IMR-90 (cell line): ENCODE data around the gene SFTA2. TPM values are rescaled to one million over a fixed set of nuclear protein-coding genes. Genes with fewer than 3 reads are reported as not detected.

Source experiments
- ATAC-seq: fragments of 200-7000 bp; cut with Tn5 transposase; 2 replicates; pipeline ENCODE4 v1.9.1; 2020; ENCODE audit warnings: low read depth, mild to moderate bottlenecking, moderate library complexity
- BruUV-seq: library from RNA; stranded (reverse); fragments of 400-500 nt; replicated peaks from 2 replicates; lab custom pipeline; 2021; lab: Mats Ljungman, UMichigan
- CTCF ChIA-PET: fragments of 300-600 bp; formaldehyde crosslinking; extraction: SDS; loops from one replicate; lab custom pipeline; 2021; ENCODE audit warnings: antibody characterized with exemption; lab: Yijun Ruan, JAX
- POLR2A ChIA-PET: fragments of 300-600 bp; sonication (Branson Sonifier 250); formaldehyde crosslinking; loops from one replicate; lab custom pipeline; 2022; ENCODE audit warnings: antibody characterized with exemption; ENCODE audit not compliant: unreplicated experiment; lab: Charles Lee
- DNase-seq: peaks from one replicate; pipeline ENCODE4 v3.0.0; 2013
- H2AFZ ChIP-seq: replicated peaks from 2 replicates; pipeline ENCODE3; 2013; ENCODE audit warnings: low read length, mild to moderate bottlenecking; ENCODE audit not compliant: poor library complexity
- H2AK5ac ChIP-seq: 2 replicates; pipeline ENCODE4 v1.6.1; 2013; ENCODE audit warnings: low read depth, low read length, inconsistent platforms
- H2AK9ac ChIP-seq: replicated peaks from 2 replicates; pipeline ENCODE3; 2013; ENCODE audit warnings: mild to moderate bottlenecking, low read depth, low read length, moderate library complexity; ENCODE audit not compliant: poor library complexity
- H2BK120ac ChIP-seq: 2 replicates; pipeline ENCODE4 v1.6.1; 2013; ENCODE audit warnings: low read depth, low read length, inconsistent platforms
- H2BK15ac ChIP-seq: 3 replicates; pipeline ENCODE4 v1.6.1; 2013; ENCODE audit warnings: low read depth, low read length, inconsistent platforms
- H2BK20ac ChIP-seq: 2 replicates; pipeline ENCODE4 v1.6.1; 2013; ENCODE audit warnings: low read depth, mild to moderate bottlenecking, inconsistent platforms, low read length, moderate library complexity
- H2BK5ac ChIP-seq: 2 replicates; pipeline ENCODE4 v1.6.1; 2013; ENCODE audit warnings: mild to moderate bottlenecking, low read depth, low read length, inconsistent platforms; ENCODE audit not compliant: poor library complexity, severe bottlenecking
- H3K14ac ChIP-seq: replicated peaks from 2 replicates; pipeline ENCODE4 v1.6.1; 2013; ENCODE audit warnings: low read depth, low read length, inconsistent platforms
- H3K18ac ChIP-seq: 2 replicates; pipeline ENCODE4 v1.6.1; 2013; ENCODE audit warnings: low read depth, low read length, control low read depth
- H3K23ac ChIP-seq: 2 replicates; pipeline ENCODE4 v1.6.1; 2013; ENCODE audit warnings: low read depth, low read length, inconsistent platforms
- H3K27ac ChIP-seq: 2 replicates; pipeline ENCODE4 v1.5.1; 2013; ENCODE audit warnings: mild to moderate bottlenecking, control low read depth, low read length; ENCODE audit not compliant: insufficient read depth
- H3K27me3 ChIP-seq: 2 replicates; pipeline ENCODE4 v1.6.1; 2013; ENCODE audit warnings: low read length; ENCODE audit not compliant: control insufficient read depth, insufficient read depth
- H3K36me3 ChIP-seq: 2 replicates; pipeline ENCODE4 v1.6.1; 2013; ENCODE audit warnings: low read length, mixed read lengths; ENCODE audit not compliant: control insufficient read depth, insufficient read depth
- H3K4ac ChIP-seq: 2 replicates; pipeline ENCODE4 v1.6.1; 2013; ENCODE audit warnings: low read depth, low read length, inconsistent platforms
- H3K4me1 ChIP-seq: 2 replicates; pipeline ENCODE4 v1.6.1; 2013; ENCODE audit warnings: low read length, mixed read lengths; ENCODE audit not compliant: control insufficient read depth, insufficient read depth
- H3K4me2 ChIP-seq: 2 replicates; pipeline ENCODE4 v1.6.1; 2013; ENCODE audit warnings: low read depth, mild to moderate bottlenecking, control low read depth, low read length, moderate library complexity
- H3K4me3 ChIP-seq: 2 replicates; pipeline ENCODE4 v1.5.1; 2013; ENCODE audit warnings: low read depth, mild to moderate bottlenecking, control low read depth, low read length, moderate library complexity; ENCODE audit not compliant: insufficient read depth
- H3K56ac ChIP-seq: 2 replicates; pipeline ENCODE4 v1.6.1; 2013; ENCODE audit warnings: low read length, inconsistent platforms; ENCODE audit not compliant: insufficient read depth; ENCODE audit errors: extremely low read depth
- H3K79me1 ChIP-seq, 2 experiments: 2 replicates each; pipeline ENCODE4 v1.6.1; 2013; ENCODE audit warnings: low read length in 2 of 2, inconsistent platforms in 1 of 2, low read depth in 1 of 2
- H3K9ac ChIP-seq: 2 replicates; pipeline ENCODE4 v1.6.1; 2013; ENCODE audit warnings: low read depth, low read length, control low read depth
- H3K9me1 ChIP-seq: 2 replicates; pipeline ENCODE4 v1.6.1; 2013; ENCODE audit warnings: low read length, inconsistent platforms; ENCODE audit not compliant: insufficient read depth
- H3K9me3 ChIP-seq: 2 replicates; pipeline ENCODE4 v1.6.1; 2013; ENCODE audit warnings: low read length; ENCODE audit not compliant: control insufficient read depth, insufficient read depth
- H4K20me1 ChIP-seq: 2 replicates; pipeline ENCODE4 v1.6.1; 2013; ENCODE audit warnings: low read length, inconsistent platforms; ENCODE audit not compliant: insufficient read depth
- H4K5ac ChIP-seq: 2 replicates; pipeline ENCODE4 v1.6.1; 2013; ENCODE audit warnings: mild to moderate bottlenecking, low read depth, low read length, control low read depth
- H4K8ac ChIP-seq, 2 experiments: 2 replicates each; pipeline ENCODE4 v1.6.1; 2013; ENCODE audit warnings: low read depth in 2 of 2, low read length in 2 of 2, control low read depth in 1 of 2, inconsistent platforms in 1 of 2
- H4K91ac ChIP-seq: 2 replicates; pipeline ENCODE4 v1.6.1; 2013; ENCODE audit warnings: low read depth, low read length, inconsistent platforms; ENCODE audit not compliant: insufficient read depth
- BHLHE40 ChIP-seq: fragments of 150-350 bp; IDR thresholded peaks from 2 replicates; pipeline ENCODE4 v1.6.1; 2016; ENCODE audit warnings: mild to moderate bottlenecking, low read depth, low read length
- CEBPB ChIP-seq: IDR thresholded peaks from 2 replicates; pipeline ENCODE4 v1.6.1; 2012; ENCODE audit warnings: low read depth, low read length, improper control_type of control experiment
- CTCF ChIP-seq: conservative IDR thresholded peaks from 2 replicates; pipeline ENCODE4 v1.5.1; 2012; ENCODE audit warnings: mild to moderate bottlenecking, low read depth, low read length, improper control_type of control experiment
- ELK1 ChIP-seq: fragments of 150-350 bp; IDR thresholded peaks from 2 replicates; pipeline ENCODE4 v1.6.1; 2016; ENCODE audit warnings: low read depth, mild to moderate bottlenecking, low read length, moderate library complexity, borderline replicate concordance
- FOS ChIP-seq: fragments of 150-350 bp; IDR thresholded peaks from 2 replicates; pipeline ENCODE4 v1.6.1; 2016; ENCODE audit warnings: low read depth, low read length
- MXI1 ChIP-seq: IDR thresholded peaks from 2 replicates; pipeline ENCODE4 v1.6.1; 2012; ENCODE audit warnings: low read depth, mild to moderate bottlenecking, low read length, moderate library complexity, borderline replicate concordance
- NFE2L2 ChIP-seq: fragments of 150-350 bp; IDR thresholded peaks from 2 replicates; pipeline ENCODE4 v1.6.1; 2016; ENCODE audit warnings: low read depth, mild to moderate bottlenecking, low read length
- WGBS, 2 experiments: methylation state at CpG; one replicate each; pipeline versions ENCODE4 v1.1.5 to v1.1.7; 2013; ENCODE audit warnings: missing lambda C conversion rate in 2 of 2; ENCODE audit not compliant: insufficient read length in 1 of 2; ENCODE audit errors: extremely low coverage in 2 of 2; 5-methylcytosine and 5-hydroxymethylcytosine counted together
- dilution Hi-C: fragments of 300-500 bp; cut with HindIII; formaldehyde crosslinking; loops from one replicate; pipeline ENCODE4 v1.14.3; 2018; ENCODE audit warnings: low sequenced_read_pairs; ENCODE audit not compliant: unreplicated experiment
- in situ Hi-C: fragments of 300-500 bp; cut with MboI; formaldehyde crosslinking; loops from 3 replicates; pipeline ENCODE4 v1.14.3; 2019; ENCODE audit warnings: low sequenced_read_pairs, inconsistent platforms, mixed read lengths
- intact Hi-C: fragments of 100-400 bp; cut with micrococcal nuclease; formaldehyde crosslinking; loops from 2 replicates; pipeline ENCODE4 v1.10.0; 2022
- polyA plus RNA-seq, 3 experiments: library from polyadenylated mRNA; depleted of rRNA; stranded (reverse); fragments of >200 nt; gene quantifications; 2 replicates each; pipeline ENCODE4 v1.2.3, GENCODE V29; 2012; ENCODE audit warnings: low replicate concordance in 1 of 3
- total RNA-seq: library from RNA; depleted of rRNA; stranded (reverse); fragments of >200 nt; gene quantifications from 2 replicates; pipeline ENCODE4 v1.2.3, GENCODE V29; 2012

SFTA2 gene
- total and polyA plus RNA-seq, 2 of the 4 experiments (the other 2 are of a cell fraction): not detected

- H2AFZ ChIP-seq: peak overlapping the region; percentile 46
- H2AK9ac ChIP-seq: no peak overlapping the region
- no peak overlapping the region for H3K27ac ChIP-seq
- no peaks in the 10 kb centered on the region for H4K20me1 ChIP-seq
- no peaks in the 10 kb centered on the region for H3K4me1 ChIP-seq
- H3K36me3 ChIP-seq: no peaks in the 10 kb centered on the region
- WGBS, 2 experiments: 84% methylated on average over 4 of the region's 4 CpGs; no CpG with 5 or more reads in 1 of the 2 experiments
- H3K9me3 ChIP-seq: no peaks in the 10 kb centered on the region
- in situ Hi-C loops (no loop called here), intact Hi-C loops (no loop called here), dilution Hi-C loops (no loop called here)
- H2BK15ac ChIP-seq: no peak overlapping the region
- TF ChIP-seq FOS (no peak), MXI1 (no peak), CTCF (no peak), NFE2L2 (no peak), BHLHE40 (no peak), CEBPB (no peak), ELK1 (no peak)
- no TSS peak for BruUV-seq
- no peak overlapping the region for H2AK5ac ChIP-seq
- H4K91ac ChIP-seq: no peak overlapping the region
- H4K5ac ChIP-seq: no peak overlapping the region
- ChIA-PET POLR2A (no interaction called here), CTCF (interaction anchor here (1.1 kb wide), 1 partner anchor 36 kb away, joined by 3 read pairs; no protein-coding TSS in a partner anchor)
- H3K4me3 ChIP-seq: no peak overlapping the region
- DNase-seq (no peak), ATAC-seq (no peak)
- no peak overlapping the region for H3K4me2 ChIP-seq
- H3K27me3 ChIP-seq: peaks cover 28% of the 10 kb centered on the region
- H3K18ac ChIP-seq: no peak overlapping the region
- no peak overlapping the region for H2BK120ac ChIP-seq
- no peak overlapping the region for H2BK5ac ChIP-seq
- H3K56ac ChIP-seq: no peak overlapping the region
- no peaks in the 10 kb centered on the region for H3K9me1 ChIP-seq
- no peak overlapping the region for H4K8ac ChIP-seq
- no peak overlapping the region for H3K14ac ChIP-seq
- no peak overlapping the region for H3K9ac ChIP-seq
- H3K23ac ChIP-seq: no peak overlapping the region
- no peak overlapping the region for H2BK20ac ChIP-seq
- no peak overlapping the region for H3K4ac ChIP-seq
- no peaks in the 10 kb centered on the region for H3K79me1 ChIP-seq
Observed at GRCh38 chr6:30964075-30964474, 32.1 kb upstream of the SFTA2 start.
